Renal cortex interstitium (tissue), 15 donors: Measurements from ENCODE around the gene SLITRK5. TPM values are rescaled to one million over a fixed set of nuclear protein-coding genes. Genes with fewer than 3 reads are reported as not detected.

Experiments
- DNase-seq, 11 donors: peaks; one replicate each; pipeline ENCODE4 v3.0.0-alpha.2; 2013; ENCODE audit warnings: low read depth in 9 of 11, low spot score in 4 of 11; ENCODE audit errors: extremely low read depth in 1 of 11
- long read RNA-seq, 16 experiments: transcript quantifications; one replicate each; lab custom pipeline, GENCODE V29; 2026
- polyA plus RNA-seq, 3 donors: library from polyadenylated mRNA; unstranded; fragments of 120-200 nt; gene quantifications; one replicate each; pipeline ENCODE4 v1.2.1, GENCODE V29; 2013; ENCODE audit not compliant: insufficient read length in 3 of 3

Gene SLITRK5
- 1 to 10 TPM; 1.4 to 2.2 (median 1.9) TPM for polyA plus RNA-seq
- long read RNA-seq, donor 1, result 0 reads
- long read RNA-seq, donor 2, result 0 reads
- long read RNA-seq, donor 3, full-length matches to known transcripts, result 2 of 2 reads
- long read RNA-seq, donor 3, partial matches to known transcripts, result 0 of 2 reads
- long read RNA-seq, donor 3, other reads (novel, unspliced or antisense), result 0 of 2 reads
- long read RNA-seq, donor 4, result 0 reads
- long read RNA-seq, donor 5, result 0 reads
- long read RNA-seq, donor 6, partial matches to known transcripts, result 0 of 5 reads
- long read RNA-seq, donor 6, other reads (novel, unspliced or antisense), result 5 of 5 reads
- long read RNA-seq, donor 7, result 0 reads
- long read RNA-seq, donor 8, result 0 reads
- long read RNA-seq, donor 9, result 0 reads
- long read RNA-seq, donor 10, result 0 reads
- long read RNA-seq, donor 11, result 0 reads
- long read RNA-seq, donor 12, result 0 reads
- long read RNA-seq, donor 13, result 0 reads
- long read RNA-seq, donor 14, result 0 reads
- long read RNA-seq, donor 15, result 0 reads
- long read RNA-seq, donor 16, full-length matches to known transcripts, result 1 of 1 reads
- long read RNA-seq, donor 16, partial matches to known transcripts, result 0 of 1 reads
- long read RNA-seq, donor 16, other reads (novel, unspliced or antisense), result 0 of 1 reads

- DNase-seq, result peak in 5 of 11 donors; percentile 47 to 68 (median 62)
Observed at GRCh38 chr13:87671031-87671752, at the start of gene SLITRK5. Gene SLITRK5 (plus strand): TSS chr13:87671371. CDS start chr13:87675389, 4,018 bp downstream.

- no peak for DNase-seq
Observed at GRCh38 chr13:87622971-87623370, 48.2 kb upstream of the SLITRK5 start.

- no peak for DNase-seq
Observed at GRCh38 chr13:87656306-87656705, 14.9 kb upstream of the SLITRK5 start.

GRCh38 chr13:87661471-87661870, 9.7 kb upstream of the SLITRK5 start:
- DNase-seq, result no peak

GRCh38 chr13:87666831-87667230, 4.3 kb upstream of the SLITRK5 start:
- DNase-seq, result no peak

GRCh38 chr13:87667686-87668085, 3.5 kb upstream of the SLITRK5 start:
- DNase-seq, result no peak

- no peak for DNase-seq
Observed at GRCh38 chr13:87669379-87669978, 1.7 kb upstream of the SLITRK5 start.

GRCh38 chr13:87671753-87672605, 808 bp downstream of the SLITRK5 start:
- peak in 1 of 11 donors; percentile 12 for DNase-seq

GRCh38 chr13:87674247-87674738, 3.1 kb downstream of the SLITRK5 start:
- DNase-seq, result no peak

- DNase-seq, result no peak
Observed at GRCh38 chr13:87675851-87676250, 4.7 kb downstream of the SLITRK5 start.

GRCh38 chr13:87676254-87677042, 5.3 kb downstream of the SLITRK5 start:
- DNase-seq, result no peak

- DNase-seq, result no peak
Observed at GRCh38 chr13:87677043-87677495, 5.9 kb downstream of the SLITRK5 start.

- DNase-seq, result no peak
Observed at GRCh38 chr13:87677496-87678371, 6.6 kb downstream of the SLITRK5 start.

GRCh38 chr13:87678372-87678752, 7.2 kb downstream of the SLITRK5 start:
- DNase-seq, result no peak

- DNase-seq, result peak in 3 of 11 donors; percentile 52 to 68 (median 67)
Observed at GRCh38 chr13:87680298-87680697, 9.1 kb downstream of the SLITRK5 start.

- DNase-seq, result no peak
Observed at GRCh38 chr13:87684850-87685742, 13.9 kb downstream of the SLITRK5 start.
